CD1c-positive myeloid dendritic cell (primary cell): ENCODE data around the gene XPO4.

Source experiments
- DNase-seq: peaks from one replicate; pipeline ENCODE4 v3.0.0-alpha.2; 2016; ENCODE audit errors: extremely low spot score

XPO4 gene

GRCh38 chr13:20728579-20729311 lies 173.8 kb downstream of the XPO4 start:
- no peak for DNase-seq

- no peak for DNase-seq
Observed at GRCh38 chr13:20727856-20728255, 174.7 kb downstream of the XPO4 start.
